AG09319 (cell line): ENCODE results near the gene DNAAF5.

Experiments used
- DNase-seq: peaks from one replicate; pipeline ENCODE4 v3.0.0-alpha.2; 2010; ENCODE audit warnings: low read depth; ENCODE audit errors: extremely low read depth
- CTCF ChIP-seq: IDR thresholded peaks from 2 replicates; pipeline ENCODE4 v1.5.1; 2011; ENCODE audit warnings: low read depth, mild to moderate bottlenecking, inconsistent platforms, low read length, moderate library complexity

DNAAF5 gene

DNA sequence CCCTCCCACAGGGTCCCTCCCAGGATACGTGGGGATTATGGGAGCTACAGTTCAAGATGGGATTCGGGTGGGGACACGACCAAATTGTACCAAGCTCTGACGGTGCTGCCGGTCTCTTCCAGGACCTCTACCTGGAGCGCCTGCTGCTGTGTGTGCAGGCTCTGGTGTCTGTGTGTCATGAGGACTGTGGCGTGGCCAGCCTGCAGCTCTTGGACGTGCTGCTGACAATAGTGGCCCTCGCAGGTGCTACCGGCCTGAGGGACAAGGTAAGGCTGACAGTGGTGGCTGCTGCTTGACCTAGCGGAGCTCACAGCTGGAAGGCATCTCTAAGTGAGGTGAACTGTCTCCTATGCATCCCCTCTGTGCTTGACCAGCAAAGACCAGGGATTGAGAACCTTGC, 35.1 kb downstream of the DNAAF5 start:
- DNase-seq = no peak
- TF ChIP-seq CTCF = no peak

DNA sequence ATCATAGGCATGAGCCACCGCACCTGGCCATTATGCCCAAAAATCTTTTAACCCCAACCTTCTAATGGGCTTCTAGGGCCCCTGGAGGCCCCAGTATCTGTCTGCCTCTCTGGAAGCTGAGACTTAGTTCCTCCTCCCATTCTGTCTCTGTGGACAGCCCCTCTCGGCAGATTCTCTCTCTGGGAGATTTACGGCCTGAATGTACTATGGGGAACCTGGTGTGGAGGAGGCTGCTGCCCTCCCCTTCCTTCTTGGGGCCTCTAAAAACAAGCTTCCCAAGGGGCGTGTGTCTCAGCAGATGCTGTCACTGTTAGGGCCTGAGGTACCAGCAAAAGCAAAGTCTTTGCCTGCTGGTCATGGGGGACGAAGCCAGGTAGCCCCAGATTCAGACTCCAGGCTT, 36.4 kb downstream of the DNAAF5 start:
- no peak for TF ChIP-seq CTCF
- DNase-seq = no peak

DNA sequence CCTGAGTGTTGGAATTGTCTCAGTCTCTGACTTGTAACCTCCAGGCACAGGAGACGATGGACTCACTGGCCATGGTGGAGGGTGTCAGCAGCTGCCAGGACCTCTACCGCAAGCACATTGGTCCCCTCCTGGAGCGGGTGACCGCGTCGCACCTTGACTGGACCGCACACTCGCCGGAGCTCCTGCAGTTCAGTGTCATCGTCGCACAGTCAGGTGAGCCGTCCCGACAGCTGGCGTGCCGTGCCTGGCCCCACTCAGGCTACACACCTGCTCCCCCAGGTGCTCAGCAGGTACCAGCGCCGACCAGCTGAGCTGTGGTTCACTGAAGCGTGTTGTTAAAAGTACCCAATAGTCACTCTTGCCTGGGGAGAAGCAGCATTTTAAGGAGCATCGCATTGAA, 37.3 kb downstream of the DNAAF5 start:
- no peak for TF ChIP-seq CTCF
- DNase-seq = no peak

DNA sequence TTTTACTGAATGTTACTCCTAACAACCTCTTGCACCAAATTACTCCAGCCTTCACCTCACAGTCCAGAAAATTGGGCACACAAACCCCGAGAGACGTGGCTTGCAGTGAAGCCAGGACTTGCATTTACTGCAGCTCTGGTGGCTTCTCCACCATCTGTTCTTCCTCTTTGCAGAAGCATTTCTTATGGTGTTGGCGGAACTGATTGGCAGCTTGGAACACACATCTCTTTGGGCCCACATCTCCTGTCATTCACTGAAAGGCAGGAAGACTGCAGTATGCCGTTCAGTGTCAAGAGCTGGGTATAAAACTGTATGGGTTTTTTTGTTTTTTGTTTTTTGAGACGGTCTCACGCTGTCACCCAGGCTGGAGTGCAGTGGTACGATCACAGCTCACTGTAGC, 38.9 kb downstream of the DNAAF5 start:
- DNase-seq = no peak
- TF ChIP-seq CTCF = no peak

DNA sequence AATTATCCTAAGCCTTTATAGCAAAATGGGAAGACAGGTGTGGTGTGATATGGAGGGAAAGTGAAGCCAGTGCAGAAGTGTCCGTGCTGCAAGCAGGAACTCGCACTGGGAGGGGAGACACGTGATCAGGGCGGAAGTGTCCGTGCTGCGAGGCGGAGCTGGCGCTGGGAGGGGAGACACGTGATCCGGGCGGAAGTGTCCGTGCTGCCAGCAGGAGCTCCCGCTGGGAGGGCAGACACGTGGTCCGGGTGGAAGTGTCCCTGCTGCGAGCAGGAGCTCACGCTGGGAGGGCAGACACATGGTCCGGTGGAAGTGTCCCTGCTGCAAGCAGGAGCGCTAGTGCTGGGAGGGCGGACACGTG, 41.1 kb downstream of the DNAAF5 start:
- no peak for DNase-seq
- no peak for TF ChIP-seq CTCF

DNA sequence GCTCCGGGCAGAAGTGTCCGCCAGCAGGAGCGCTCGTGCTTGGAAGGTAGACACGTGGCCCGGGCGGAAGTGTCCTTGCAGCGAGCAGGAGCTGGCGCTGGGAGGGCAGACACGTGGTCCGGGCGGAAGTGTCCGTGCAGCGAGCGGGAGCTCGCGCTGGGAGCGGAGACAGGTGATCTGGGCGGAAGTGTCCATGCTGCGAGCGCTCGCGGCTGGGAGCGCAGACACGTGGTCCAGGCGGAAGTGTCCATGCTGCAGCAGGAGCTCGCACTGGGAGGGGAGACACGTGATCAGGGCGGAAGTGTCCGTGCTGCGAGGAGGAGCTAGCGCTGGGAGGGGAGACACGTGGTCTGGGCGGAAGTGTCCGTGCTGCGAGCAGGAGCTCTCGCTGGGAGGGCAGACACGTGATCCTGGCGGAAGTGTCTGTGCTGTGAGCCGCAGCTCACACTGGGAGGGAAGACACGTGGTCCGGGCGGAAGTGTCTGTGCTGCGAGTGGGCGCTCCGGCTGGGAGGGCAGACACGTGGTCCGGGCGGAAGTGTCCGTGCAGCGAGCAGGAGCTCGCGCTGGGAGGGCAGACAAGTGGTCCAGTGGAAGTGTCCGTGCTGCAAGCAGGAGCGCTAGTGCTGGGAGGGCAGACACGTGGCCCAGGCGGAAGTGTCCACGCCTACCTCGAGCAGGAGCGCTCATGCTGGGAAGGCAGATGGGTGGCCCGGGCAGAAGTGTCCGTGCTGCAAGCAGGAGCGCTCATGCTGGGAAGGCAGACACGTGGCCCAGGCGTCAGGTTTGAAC, 41.6 kb downstream of the DNAAF5 start:
- DNase-seq = no peak

DNA sequence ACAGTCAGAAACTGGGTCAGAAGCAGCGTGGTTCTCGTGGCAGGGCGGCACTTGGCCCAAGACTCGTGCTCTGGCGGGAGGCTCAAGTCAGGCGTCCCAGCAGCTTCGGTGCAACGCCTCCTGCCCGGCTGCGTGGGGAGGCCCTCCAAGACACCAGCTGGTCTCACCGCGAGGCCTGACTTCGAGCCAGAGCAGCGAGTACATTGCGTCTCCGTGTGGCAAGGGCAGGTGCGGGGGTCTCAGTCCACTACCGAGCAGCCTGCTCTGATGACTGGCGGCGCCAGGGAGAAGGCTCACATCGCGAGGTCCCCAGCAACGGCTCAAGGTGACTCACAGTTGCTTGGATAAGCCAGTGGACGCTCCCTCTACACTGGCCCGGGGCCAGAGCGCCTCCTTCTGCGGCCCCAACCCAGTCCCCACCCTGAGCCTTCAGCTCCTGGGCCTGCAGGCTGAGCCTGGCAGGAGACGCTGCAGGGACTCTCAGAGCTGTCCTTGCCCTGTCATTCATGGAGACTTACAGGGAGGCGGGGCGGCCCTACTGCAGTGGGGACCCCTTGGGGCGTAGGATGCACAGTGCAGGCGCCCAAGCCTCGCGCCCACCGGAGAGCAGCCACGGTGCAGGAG, 42.5 kb downstream of the DNAAF5 start:
- no peak for DNase-seq
- TF ChIP-seq CTCF = no peak

More for the DNA sequence above, 41.6 kb downstream of the DNAAF5 start:
- TF ChIP-seq CTCF = no peak
